Tibial nerve (tissue), 4 donors: ENCODE data around the gene PPP1R3E. TPM values are rescaled to one million over a fixed set of nuclear protein-coding genes. Genes with fewer than 3 reads are reported as not detected.
A peak's percentile ranks its signal among the peaks of the same experiment; 100 is the strongest.

Experiments used
- DNase-seq, 2 donors: peaks; one replicate each; pipeline ENCODE4 v3.0.0-alpha.2; 2019; ENCODE audit warnings: low spot score in 2 of 2
- H3K27ac ChIP-seq, 4 donors: fragments of 200-600 bp; sonication (generic) in 3 of 4; one replicate each; pipeline ENCODE4 v1.5.1; 2017 to 2019; ENCODE audit warnings: mild to moderate bottlenecking in 1 of 4
- H3K27me3 ChIP-seq, 2 donors: fragments of 200-600 bp; sonication (generic) in 1 of 2; one replicate each; pipeline versions ENCODE4 v1.5.1 to v1.6.0; 2017 to 2019
- H3K36me3 ChIP-seq, 3 donors: fragments of 200-600 bp; sonication (generic); one replicate each; pipeline ENCODE4 v1.5.1; 2018 to 2019
- H3K4me1 ChIP-seq, 4 donors: fragments of 200-600 bp; sonication (generic) in 3 of 4; one replicate each; pipeline ENCODE4 v1.5.1; 2017 to 2019
- H3K4me3 ChIP-seq, 4 donors: fragments of 200-600 bp; sonication (generic) in 3 of 4; one replicate each; pipeline ENCODE4 v1.5.1; 2017 to 2019; ENCODE audit warnings: mild to moderate bottlenecking in 1 of 4, moderate library complexity in 1 of 4
- H3K9me3 ChIP-seq, 4 donors: fragments of 200-600 bp; sonication (generic) in 3 of 4; one replicate each; pipeline ENCODE4 v1.5.1; 2017 to 2019
- EP300 ChIP-seq, 2 donors: sonication (generic); formaldehyde crosslinking; IDR thresholded peaks; one replicate each; pipeline ENCODE4 v1.6.1; 2017; ENCODE audit warnings: antibody characterized with exemption in 2 of 2, mild to moderate bottlenecking in 1 of 2
- POLR2A ChIP-seq, 2 donors: fragments of 450-650 bp; IDR thresholded peaks; one replicate each; pipeline ENCODE4 v1.6.1; 2017; ENCODE audit warnings: antibody characterized with exemption in 2 of 2, mild to moderate bottlenecking in 2 of 2, moderate library complexity in 2 of 2
- WGBS, 2 donors: methylation state at CpG; one replicate each; pipeline ENCODE4 v1.1.5; 2018; 5-methylcytosine and 5-hydroxymethylcytosine counted together
- total RNA-seq, 4 donors: library from RNA; depleted of rRNA; stranded (reverse); fragments of >200 nt; gene quantifications; one replicate each; pipeline ENCODE4 v1.1.0, GENCODE V29; 2016
- TF ChIP-seq, protein P1 (sequence below), 5 experiments: fragments of 200-600 bp in 3 of 5; fragments of 450-650 bp in 2 of 5; sonication (generic) in 3 of 5; IDR thresholded peaks; one replicate each; pipeline ENCODE4 v1.5.1; 2016 to 2019; ENCODE audit warnings: antibody characterized with exemption in 5 of 5, mild to moderate bottlenecking in 3 of 5, moderate library complexity in 2 of 5

PPP1R3E gene
- total RNA-seq, 4 donors from 2014 or later = 15.0 to 29.1 (median 19.2) TPM

DNA sequence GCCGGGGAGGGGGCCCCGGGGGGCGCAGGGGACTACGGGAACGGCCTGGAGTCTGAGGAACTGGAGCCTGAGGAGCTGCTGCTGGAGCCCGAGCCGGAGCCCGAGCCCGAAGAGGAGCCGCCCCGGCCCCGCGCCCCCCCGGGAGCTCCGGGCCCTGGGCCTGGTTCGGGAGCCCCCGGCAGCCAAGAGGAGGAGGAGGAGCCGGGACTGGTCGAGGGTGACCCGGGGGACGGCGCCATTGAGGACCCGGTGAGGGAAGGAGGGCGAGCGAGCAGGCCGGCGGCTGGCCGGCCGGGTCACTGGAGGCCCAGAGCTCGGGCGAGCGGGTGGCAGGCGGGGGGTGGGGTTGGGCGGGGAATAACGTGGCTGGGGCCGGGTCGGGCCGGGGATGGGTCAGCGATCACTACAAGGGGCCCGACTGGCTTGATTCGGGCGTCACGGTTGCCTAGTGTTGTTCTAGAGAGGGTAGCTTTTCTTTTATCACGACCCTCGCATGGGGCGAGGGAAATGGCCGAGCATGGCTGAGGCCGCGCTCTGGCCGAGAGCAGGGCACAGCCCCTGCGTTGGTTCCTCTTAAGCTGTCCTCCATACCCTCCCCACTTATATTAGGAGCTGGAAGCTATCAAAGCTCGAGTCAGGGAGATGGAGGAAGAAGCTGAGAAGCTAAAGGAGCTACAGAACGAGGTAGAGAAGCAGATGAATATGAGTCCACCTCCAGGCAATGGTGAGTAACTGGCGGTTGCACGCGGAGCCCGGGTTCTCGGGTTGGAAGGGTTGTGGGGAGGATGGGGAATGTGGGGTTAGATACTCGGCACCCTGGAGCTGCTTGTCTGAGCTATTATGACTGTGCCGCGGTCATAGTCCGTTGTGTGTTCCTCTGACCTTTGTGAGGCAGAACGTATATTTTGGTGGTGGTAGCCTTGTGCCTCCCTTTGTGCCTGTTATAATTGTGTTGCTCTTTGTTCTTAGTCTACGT lies 19.2 kb upstream of the PPP1R3E start:
- peak in 1 of 2 donors; percentile 23 for DNase-seq
- TF ChIP-seq, protein P1, sequence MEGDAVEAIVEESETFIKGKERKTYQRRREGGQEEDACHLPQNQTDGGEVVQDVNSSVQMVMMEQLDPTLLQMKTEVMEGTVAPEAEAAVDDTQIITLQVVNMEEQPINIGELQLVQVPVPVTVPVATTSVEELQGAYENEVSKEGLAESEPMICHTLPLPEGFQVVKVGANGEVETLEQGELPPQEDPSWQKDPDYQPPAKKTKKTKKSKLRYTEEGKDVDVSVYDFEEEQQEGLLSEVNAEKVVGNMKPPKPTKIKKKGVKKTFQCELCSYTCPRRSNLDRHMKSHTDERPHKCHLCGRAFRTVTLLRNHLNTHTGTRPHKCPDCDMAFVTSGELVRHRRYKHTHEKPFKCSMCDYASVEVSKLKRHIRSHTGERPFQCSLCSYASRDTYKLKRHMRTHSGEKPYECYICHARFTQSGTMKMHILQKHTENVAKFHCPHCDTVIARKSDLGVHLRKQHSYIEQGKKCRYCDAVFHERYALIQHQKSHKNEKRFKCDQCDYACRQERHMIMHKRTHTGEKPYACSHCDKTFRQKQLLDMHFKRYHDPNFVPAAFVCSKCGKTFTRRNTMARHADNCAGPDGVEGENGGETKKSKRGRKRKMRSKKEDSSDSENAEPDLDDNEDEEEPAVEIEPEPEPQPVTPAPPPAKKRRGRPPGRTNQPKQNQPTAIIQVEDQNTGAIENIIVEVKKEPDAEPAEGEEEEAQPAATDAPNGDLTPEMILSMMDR (IDR thresholded peaks at IDR 0.05) = no peak
- TF ChIP-seq EP300 (IDR thresholded peaks at IDR 0.05) (no peak), POLR2A (IDR thresholded peaks at IDR 0.05) (no peak)
- 0 to 1% methylated on average over 24 to 31 of the region's 64 CpGs for WGBS, 2 donors
- Histone ChIP-seq H3K27me3 (no peaks in the 10 kb centered on the region), H3K4me1 (peaks cover 5 to 35% (median 19%) of the 10 kb centered on the region in 4 donors), H3K4me3 (peak overlapping the region; percentile 78 to 99 (median 97)), H3K9me3 (no peaks in the 10 kb centered on the region), H3K36me3 (peaks cover 0 to 30% (median 19%) of the 10 kb centered on the region in 3 donors), H3K27ac (peak overlapping the region; percentile 94 to 99 (median 96))

DNA sequence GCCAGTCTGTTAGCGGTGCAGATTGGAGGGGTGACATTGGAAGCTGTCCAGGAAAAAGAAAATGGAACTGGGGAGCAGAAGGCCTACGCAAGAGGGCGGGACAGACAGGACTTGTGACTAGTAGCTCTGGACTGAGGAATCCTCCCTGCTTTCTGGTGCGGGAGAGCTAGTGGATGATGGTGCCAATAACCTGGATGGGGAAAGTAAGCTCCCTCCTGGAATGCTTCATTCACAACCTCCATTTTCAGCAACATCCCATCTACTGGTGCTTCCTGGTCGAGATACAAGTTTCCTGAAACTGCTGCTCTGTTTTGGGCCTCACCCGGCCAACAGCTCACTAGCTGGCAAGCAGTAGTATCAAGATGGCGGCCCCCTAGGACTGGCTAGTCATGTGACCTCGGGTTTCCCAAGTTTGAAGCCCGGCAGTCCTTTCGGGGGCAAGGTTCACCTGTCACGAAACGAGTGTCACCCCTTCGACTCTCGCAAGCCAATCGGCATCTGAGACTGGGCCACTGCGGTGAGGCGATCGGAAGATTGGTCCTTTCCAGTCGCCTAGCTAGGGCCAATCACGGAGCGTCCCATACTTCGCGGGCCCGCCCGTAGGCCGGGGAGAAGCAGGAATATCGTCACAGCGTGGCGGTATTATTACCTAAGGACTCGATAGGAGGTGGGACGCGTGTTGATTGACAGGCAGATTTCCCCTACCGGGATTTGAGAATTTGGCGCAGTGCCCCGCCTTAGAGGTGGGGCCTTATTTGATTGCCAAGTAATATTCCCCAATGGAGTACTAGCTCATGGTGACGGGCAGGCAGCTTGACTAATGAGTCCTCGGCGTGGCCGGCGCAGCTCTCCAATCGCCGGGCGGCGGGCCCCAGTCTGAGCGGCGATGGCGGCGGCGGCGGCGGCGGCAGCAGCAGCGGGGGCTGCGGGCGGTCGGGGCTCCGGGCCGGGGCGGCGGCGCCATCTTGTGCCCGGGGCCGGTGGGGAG lies 18.2 kb upstream of the PPP1R3E start, which contains the start of gene PABPN1:
TSS of gene PABPN1 (plus strand) at position 874 of the 988 bp plus-strand sequence. CDS start at position 887, 13 bp downstream.
- TF ChIP-seq, protein P1 (IDR thresholded peaks at IDR 0.05) = peak in 1 of 5 experiments; percentile 36
- TF ChIP-seq POLR2A (IDR thresholded peaks at IDR 0.05) (peak; percentile 60 to 79), EP300 (IDR thresholded peaks at IDR 0.05) (peak; percentile 80 to 94)
- H3K36me3 ChIP-seq = peaks cover 0 to 30% (median 19%) of the 10 kb centered on the region in 3 donors
- 5 to 6% methylated on average over 32 to 36 of the region's 63 CpGs for WGBS, 2 donors
- H3K4me3 ChIP-seq = peak within 1 kb of the TSS; percentile 78 to 99 (median 97)
- DNase-seq = peak; percentile 99
- H3K27me3 ChIP-seq = no peaks in the 10 kb centered on the region
- no peaks in the 10 kb centered on the region for H3K9me3 ChIP-seq
- H3K4me1 ChIP-seq = peaks cover 5 to 35% (median 19%) of the 10 kb centered on the region in 4 donors
- H3K27ac ChIP-seq = peak within 1 kb of the TSS; percentile 94 to 99 (median 96)

DNA sequence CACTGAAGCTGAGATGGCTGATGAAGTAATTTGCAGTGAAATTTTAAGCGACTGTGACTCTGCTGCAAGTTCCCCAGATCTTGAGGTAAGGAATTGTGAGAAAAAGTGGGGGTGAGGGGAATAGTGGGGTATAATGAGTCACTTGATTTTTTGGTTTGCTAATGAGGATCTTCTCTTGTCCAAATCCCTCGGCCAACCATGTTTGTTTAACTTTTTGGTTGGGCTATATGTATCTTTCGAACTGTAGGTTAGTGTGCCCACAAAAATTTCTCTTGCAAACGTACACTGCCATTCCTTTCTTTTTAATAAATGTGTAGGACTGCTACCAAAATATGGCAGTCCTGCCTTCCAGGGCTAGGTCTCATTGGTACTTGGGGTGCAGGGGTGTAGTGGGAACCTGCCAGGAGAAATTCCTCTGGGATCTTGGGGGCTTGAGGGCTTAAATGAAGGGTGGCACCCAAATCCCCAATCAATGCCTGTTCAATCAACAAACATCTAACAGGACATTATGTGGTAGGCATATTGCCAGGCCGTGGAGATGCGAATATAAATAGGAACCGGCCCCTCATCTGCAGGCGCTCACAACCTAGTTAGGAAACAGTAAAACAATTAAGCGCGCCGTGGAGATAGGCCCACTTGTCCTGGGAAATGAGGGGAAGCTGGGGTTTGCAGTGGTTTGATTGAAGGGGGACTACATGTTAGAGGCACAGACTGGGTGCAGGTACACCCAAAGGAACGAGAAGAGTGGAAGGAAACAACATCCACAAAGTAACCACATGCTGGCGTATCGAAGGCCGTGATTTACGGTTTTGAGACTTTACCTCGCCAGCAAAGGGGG lies 17.3 kb upstream of the PPP1R3E start:
- peaks cover 5 to 35% (median 19%) of the 10 kb centered on the region in 4 donors for H3K4me1 ChIP-seq
- H3K27ac ChIP-seq = peak overlapping the region; percentile 90 to 98 (median 95)
- 85 to 89% methylated on average over 17 of the region's 17 CpGs for WGBS, 2 donors
- no peak for DNase-seq
- peak overlapping the region; percentile 28 to 78 (median 38) for H3K4me3 ChIP-seq
- no peaks in the 10 kb centered on the region for H3K27me3 ChIP-seq
- H3K36me3 ChIP-seq = peaks cover 0 to 22% (median 18%) of the 10 kb centered on the region in 3 donors
- no peak for TF ChIP-seq EP300 (IDR thresholded peaks at IDR 0.05)
- TF ChIP-seq, protein P1 (IDR thresholded peaks at IDR 0.05) = no peak
- no peaks in the 10 kb centered on the region for H3K9me3 ChIP-seq

DNA sequence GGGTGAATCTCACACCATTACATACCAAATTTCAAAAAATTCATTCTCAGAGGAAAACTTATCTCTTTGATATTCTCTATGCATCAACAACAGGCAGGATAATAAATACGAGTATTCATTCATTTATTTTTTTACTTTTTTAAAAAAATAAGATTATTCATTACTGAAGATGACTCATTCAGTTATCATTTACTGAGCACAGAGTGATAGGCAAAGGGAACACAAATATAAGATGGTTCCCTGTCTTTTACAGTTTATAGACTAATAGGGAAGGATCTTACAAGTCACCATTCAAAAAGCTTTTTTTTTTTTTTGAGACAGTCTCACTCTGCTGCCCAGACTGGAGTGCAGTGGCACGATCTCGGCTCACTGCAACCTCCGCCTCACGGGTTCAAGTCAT lies 13.6 kb upstream of the PPP1R3E start:
- H3K4me1 ChIP-seq = peaks cover 0 to 9% (median 7%) of the 10 kb centered on the region in 4 donors
- TF ChIP-seq, protein P1 (IDR thresholded peaks at IDR 0.05) = no peak
- TF ChIP-seq POLR2A (IDR thresholded peaks at IDR 0.05) (no peak), EP300 (IDR thresholded peaks at IDR 0.05) (no peak)
- H3K36me3 ChIP-seq = peaks cover 0 to 12% (median 0%) of the 10 kb centered on the region in 3 donors
- no peaks in the 10 kb centered on the region for H3K9me3 ChIP-seq
- no peak for DNase-seq
- H3K4me3 ChIP-seq = no peak overlapping the region
- no peaks in the 10 kb centered on the region for H3K27me3 ChIP-seq
- 83 to 85% methylated on average over 5 of the region's 5 CpGs for WGBS, 2 donors
- no peak overlapping the region for H3K27ac ChIP-seq
